Hepatocyte (in vitro differentiated cells): ENCODE data around the gene SPNS2. TPM values are rescaled to one million over a fixed set of nuclear protein-coding genes. Genes with fewer than 3 reads are reported as not detected.

Experiments used
- DNase-seq: peaks from one replicate; pipeline ENCODE4 v3.0.0-alpha.2; 2016; ENCODE audit warnings: low spot score
- H2AFZ ChIP-seq: fragments of 200-600 bp; sonication (generic); 2 replicates; pipeline ENCODE4 v1.6.0; 2016; ENCODE audit warnings: antibody characterized with exemption, mild to moderate bottlenecking
- H3K27ac ChIP-seq: fragments of 200-600 bp; sonication (generic); 2 replicates; pipeline ENCODE4 v1.5.1; 2016; ENCODE audit warnings: mild to moderate bottlenecking
- H3K27me3 ChIP-seq: fragments of 200-600 bp; sonication (generic); 2 replicates; pipeline ENCODE4 v1.6.1; 2016
- H3K36me3 ChIP-seq: fragments of 200-600 bp; sonication (generic); replicated peaks from 2 replicates; pipeline ENCODE4 v1.5.1; 2016; ENCODE audit warnings: low read depth; ENCODE audit not compliant: insufficient read depth
- H3K4me1 ChIP-seq: fragments of 200-600 bp; sonication (generic); 2 replicates; pipeline ENCODE4 v1.5.1; 2016; ENCODE audit warnings: mild to moderate bottlenecking, moderate library complexity; ENCODE audit not compliant: insufficient read depth
- H3K4me2 ChIP-seq: fragments of 200-600 bp; sonication (generic); 2 replicates; pipeline ENCODE4 v1.6.0; 2016
- H3K4me3 ChIP-seq: fragments of 200-600 bp; sonication (generic); 2 replicates; pipeline ENCODE4 v1.5.1; 2016; ENCODE audit warnings: mild to moderate bottlenecking
- H3K79me2 ChIP-seq: fragments of 200-600 bp; sonication (generic); 2 replicates; pipeline ENCODE4 v1.6.0; 2017; ENCODE audit warnings: mild to moderate bottlenecking
- H3K9me2 ChIP-seq: fragments of 200-600 bp; sonication (generic); replicated peaks from 2 replicates; pipeline ENCODE4 v1.6.0; 2017; ENCODE audit warnings: mild to moderate bottlenecking; ENCODE audit not compliant: insufficient read depth
- H3K9me3 ChIP-seq: fragments of 200-600 bp; sonication (generic); 2 replicates; pipeline ENCODE4 v1.5.1; 2016; ENCODE audit warnings: low read depth, mild to moderate bottlenecking
- H4K20me1 ChIP-seq: fragments of 200-600 bp; sonication (generic); 2 replicates; pipeline ENCODE4 v1.6.0; 2016; ENCODE audit warnings: mild to moderate bottlenecking; ENCODE audit not compliant: insufficient read depth, poor library complexity, severe bottlenecking
- EZH2 ChIP-seq: fragments of 200-600 bp; sonication (generic); IDR thresholded peaks from 2 replicates; pipeline ENCODE4 v1.6.1; 2016; ENCODE audit warnings: antibody characterized with exemption, mild to moderate bottlenecking, borderline replicate concordance
- EZH2phosphoT487 ChIP-seq: fragments of 200-600 bp; sonication (generic); IDR thresholded peaks from one replicate; pipeline ENCODE4 v1.6.1; 2018; ENCODE audit warnings: antibody characterized with exemption, mild to moderate bottlenecking, low read depth, moderate library complexity; ENCODE audit not compliant: unreplicated experiment, severe bottlenecking
- WGBS: methylation state at CpG from one replicate; pipeline ENCODE4 v1.1.6; 2016; ENCODE audit warnings: low lambda C conversion rate; ENCODE audit errors: missing lambda C conversion rate; 5-methylcytosine and 5-hydroxymethylcytosine counted together
- polyA plus RNA-seq: library from polyadenylated mRNA; unstranded; fragments of >200 nt; fragmentation: Nextera tagmentation; extraction: Ambion mirVana; gene quantifications from 2 replicates; pipeline ENCODE4 v1.2.1, GENCODE V29; 2016
- total RNA-seq: library from RNA; depleted of rRNA; stranded (reverse); fragments of >200 nt; gene quantifications from 2 replicates; pipeline ENCODE4 v1.2.3, GENCODE V29; 2014
- TF ChIP-seq, protein P1 (sequence below): fragments of 200-600 bp; sonication (generic); IDR thresholded peaks from 2 replicates; pipeline ENCODE4 v1.5.1; 2016; ENCODE audit warnings: antibody characterized with exemption, mild to moderate bottlenecking; ENCODE audit not compliant: poor library complexity

Gene SPNS2
- total and polyA plus RNA-seq, 2 experiments from 2014 or later = 5.6 to 10.3 TPM

DNA sequence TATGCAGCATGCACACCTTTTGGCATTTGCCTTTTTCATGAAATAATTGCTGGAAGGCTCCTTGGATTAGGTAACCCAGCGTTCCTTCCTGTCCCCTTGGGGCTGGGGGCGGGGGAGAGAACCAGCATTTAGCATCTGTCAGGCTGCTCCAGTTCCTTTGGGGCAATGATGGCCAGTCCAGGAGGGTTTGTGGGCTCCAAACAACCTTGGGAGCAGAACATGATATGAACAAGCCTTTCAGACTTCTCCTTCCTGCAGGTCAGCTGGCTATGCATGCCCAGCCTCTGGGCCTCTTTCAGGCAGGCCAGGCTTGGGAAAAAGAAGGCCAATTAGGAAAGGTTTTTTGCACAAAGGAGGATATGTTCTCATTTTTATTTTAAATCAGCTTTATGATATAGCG lies 84.5 kb downstream of the SPNS2 start:
- Histone ChIP-seq H3K36me3 (no peaks in the 10 kb centered on the region), H3K4me2 (peak overlapping the region; percentile 84), H3K9me2 (no peaks in the 10 kb centered on the region), H4K20me1 (peaks cover 3% of the 10 kb centered on the region), H3K27me3 (no peaks in the 10 kb centered on the region), H3K79me2 (peaks cover 49% of the 10 kb centered on the region), H3K9me3 (no peaks in the 10 kb centered on the region), H3K4me3 (no peak overlapping the region), H3K4me1 (peaks cover 40% of the 10 kb centered on the region), H3K27ac (peak overlapping the region; percentile 89), H2AFZ (no peak overlapping the region)
- TF ChIP-seq EZH2 (no peak), EZH2phosphoT487 (no peak)
- TF ChIP-seq, protein P1, sequence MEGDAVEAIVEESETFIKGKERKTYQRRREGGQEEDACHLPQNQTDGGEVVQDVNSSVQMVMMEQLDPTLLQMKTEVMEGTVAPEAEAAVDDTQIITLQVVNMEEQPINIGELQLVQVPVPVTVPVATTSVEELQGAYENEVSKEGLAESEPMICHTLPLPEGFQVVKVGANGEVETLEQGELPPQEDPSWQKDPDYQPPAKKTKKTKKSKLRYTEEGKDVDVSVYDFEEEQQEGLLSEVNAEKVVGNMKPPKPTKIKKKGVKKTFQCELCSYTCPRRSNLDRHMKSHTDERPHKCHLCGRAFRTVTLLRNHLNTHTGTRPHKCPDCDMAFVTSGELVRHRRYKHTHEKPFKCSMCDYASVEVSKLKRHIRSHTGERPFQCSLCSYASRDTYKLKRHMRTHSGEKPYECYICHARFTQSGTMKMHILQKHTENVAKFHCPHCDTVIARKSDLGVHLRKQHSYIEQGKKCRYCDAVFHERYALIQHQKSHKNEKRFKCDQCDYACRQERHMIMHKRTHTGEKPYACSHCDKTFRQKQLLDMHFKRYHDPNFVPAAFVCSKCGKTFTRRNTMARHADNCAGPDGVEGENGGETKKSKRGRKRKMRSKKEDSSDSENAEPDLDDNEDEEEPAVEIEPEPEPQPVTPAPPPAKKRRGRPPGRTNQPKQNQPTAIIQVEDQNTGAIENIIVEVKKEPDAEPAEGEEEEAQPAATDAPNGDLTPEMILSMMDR = no peak
- no peak for DNase-seq
- WGBS = 91% methylated on average over 3 of the region's 3 CpGs

DNA sequence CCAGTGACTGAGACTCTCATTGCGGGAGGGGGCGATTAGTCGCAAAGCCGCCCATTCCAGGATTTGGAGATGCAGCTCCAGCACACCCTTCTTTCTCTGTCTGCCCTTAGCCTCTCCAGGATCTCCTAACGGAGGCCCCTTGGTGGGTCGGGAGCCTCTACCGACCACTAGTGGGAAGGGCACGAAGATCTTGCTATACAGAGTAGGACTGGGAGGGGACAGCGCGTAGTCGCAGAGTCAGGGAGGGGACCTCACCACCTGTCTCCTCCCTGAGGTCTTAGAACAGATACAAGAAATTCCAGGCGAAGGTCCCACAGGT lies 85.1 kb downstream of the SPNS2 start:
- Histone ChIP-seq H3K9me2 (no peaks in the 10 kb centered on the region), H4K20me1 (peaks cover 3% of the 10 kb centered on the region), H3K79me2 (peaks cover 54% of the 10 kb centered on the region), H3K4me3 (peak overlapping the region; percentile 70), H3K4me2 (peak overlapping the region; percentile 84), H3K36me3 (no peaks in the 10 kb centered on the region), H3K4me1 (peaks cover 45% of the 10 kb centered on the region), H3K9me3 (no peaks in the 10 kb centered on the region), H2AFZ (peak overlapping the region; percentile 74), H3K27me3 (no peaks in the 10 kb centered on the region), H3K27ac (peak overlapping the region; percentile 89)
- DNase-seq = peak; percentile 86
- 13% methylated on average over 12 of the region's 12 CpGs for WGBS
- TF ChIP-seq, protein P1 = peak; percentile 53
- TF ChIP-seq EZH2 (no peak), EZH2phosphoT487 (no peak)

DNA sequence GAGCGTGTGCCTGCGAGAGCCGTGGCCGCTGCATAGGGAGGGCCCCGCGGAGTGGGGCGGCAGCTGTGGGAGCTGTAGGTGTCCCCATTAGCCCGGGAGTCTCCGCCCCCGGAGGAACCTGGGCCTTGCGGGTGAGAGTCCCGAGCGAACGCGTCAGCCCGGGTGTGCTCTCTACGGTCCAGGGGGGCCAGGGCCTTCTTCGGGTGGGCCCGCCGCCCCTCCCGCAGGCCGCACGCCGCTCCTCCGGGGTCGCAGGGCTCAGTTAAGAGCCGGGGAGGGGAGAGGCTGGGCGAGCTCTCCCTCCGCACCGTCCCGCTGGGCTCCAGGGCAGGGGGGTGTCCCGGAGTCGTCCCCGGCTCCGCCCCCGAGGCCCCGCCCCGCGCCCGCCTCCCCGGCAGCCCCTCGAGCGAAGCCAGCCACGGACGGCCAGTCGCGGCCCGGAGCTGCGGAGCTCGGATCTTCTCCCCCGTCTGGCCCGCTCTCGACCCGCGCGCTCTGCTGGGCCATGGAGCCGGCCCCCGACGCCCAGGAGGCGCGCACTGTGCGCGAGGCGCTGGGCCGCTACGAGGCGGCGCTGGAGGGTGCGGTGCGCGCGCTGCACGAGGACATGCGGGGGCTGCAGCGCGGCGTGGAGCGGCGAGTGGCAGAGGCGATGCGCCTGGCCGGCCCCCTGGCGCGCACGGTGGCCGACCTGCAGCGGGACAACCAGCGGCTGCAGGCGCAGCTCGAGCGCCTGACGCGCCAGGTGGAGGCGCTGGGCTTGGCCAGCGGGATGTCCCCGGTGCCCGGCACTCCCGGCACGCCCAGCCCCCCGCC lies 85.6 kb downstream of the SPNS2 start, which contains the start of gene SMTNL2:
Gene SMTNL2, plus strand, starts transcription at position 429 of the 816 bp plus-strand sequence. Its CDS starts 77 bp downstream, at position 506.
- no peaks in the 10 kb centered on the region for H3K9me2 ChIP-seq
- peak within 1 kb of the TSS; percentile 70 for H3K4me3 ChIP-seq
- H3K36me3 ChIP-seq = no peaks in the 10 kb centered on the region
- H3K9me3 ChIP-seq = no peaks in the 10 kb centered on the region
- H3K79me2 ChIP-seq = peaks cover 60% of the 10 kb centered on the region
- TF ChIP-seq EZH2phosphoT487 = no peak
- peak within 1 kb of the TSS; percentile 89 for H3K27ac ChIP-seq
- under 1% methylated on average over 51 of the region's 100 CpGs for whole genome bisulfite sequencing
- H2AFZ ChIP-seq = peak within 1 kb of the TSS; percentile 74
- H3K4me1 ChIP-seq = peaks cover 49% of the 10 kb centered on the region
- H3K4me2 ChIP-seq = peak within 1 kb of the TSS; percentile 84
- peak; percentile 83 for DNase-seq
- no peaks in the 10 kb centered on the region for H3K27me3 ChIP-seq
- peaks cover 3% of the 10 kb centered on the region for H4K20me1 ChIP-seq

DNA sequence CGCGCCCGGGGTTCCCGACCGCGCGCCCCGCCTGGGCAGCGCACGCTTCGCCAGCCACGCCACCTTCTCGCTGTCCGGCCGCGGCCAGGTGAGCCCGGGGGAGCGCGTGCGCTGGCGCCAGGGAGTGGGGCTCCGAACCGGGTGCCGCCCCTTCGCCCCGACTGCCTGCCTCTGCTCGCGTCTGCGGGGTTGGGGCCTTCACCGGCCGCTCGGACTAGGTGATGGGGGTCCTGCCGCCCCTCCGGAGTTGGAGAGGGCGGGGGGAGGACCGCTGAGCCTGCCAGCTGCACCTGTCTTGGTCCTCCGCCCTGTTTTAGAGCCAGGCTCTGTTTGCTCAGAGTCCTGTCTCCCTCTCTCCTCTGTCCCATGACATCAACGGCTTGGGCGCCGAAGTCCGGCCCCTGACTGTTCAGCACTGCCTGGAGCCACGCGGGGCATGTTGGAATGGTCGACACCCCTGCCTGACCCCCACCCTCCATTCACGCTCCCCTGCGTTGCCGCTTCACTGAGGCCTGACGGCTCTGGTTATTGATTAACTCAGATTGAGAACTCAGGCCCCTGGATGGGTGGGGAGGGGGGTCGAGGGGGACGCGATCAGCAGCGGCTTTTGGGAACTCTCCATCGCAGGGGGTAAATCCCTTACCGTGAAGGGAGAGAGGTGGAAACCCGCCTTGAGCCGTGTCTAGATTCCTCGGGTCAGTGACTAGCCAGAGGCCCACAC lies 86.4 kb downstream of the SPNS2 start:
- no peaks in the 10 kb centered on the region for H3K36me3 ChIP-seq
- peaks cover 53% of the 10 kb centered on the region for H3K4me1 ChIP-seq
- H3K4me2 ChIP-seq = peak overlapping the region; percentile 84
- TF ChIP-seq EZH2phosphoT487 (no peak), EZH2 (no peak)
- TF ChIP-seq, protein P1 = no peak
- DNase-seq = peak; percentile 61
- H3K27me3 ChIP-seq = no peaks in the 10 kb centered on the region
- H3K9me2 ChIP-seq = no peaks in the 10 kb centered on the region
- H4K20me1 ChIP-seq = peaks cover 3% of the 10 kb centered on the region
- H3K9me3 ChIP-seq = no peaks in the 10 kb centered on the region
- H3K79me2 ChIP-seq = peaks cover 65% of the 10 kb centered on the region
- H3K4me3 ChIP-seq = peak overlapping the region; percentile 70
- H3K27ac ChIP-seq = peak overlapping the region; percentile 89
- 23% methylated on average over 24 of the region's 57 CpGs for WGBS
- H2AFZ ChIP-seq = no peak overlapping the region
